K562 (cell line): ENCODE measurements around the gene EFNA2. TPM values are rescaled to one million over a fixed set of nuclear protein-coding genes. Genes with fewer than 3 reads are reported as not detected.
A peak's percentile ranks its signal among the peaks of the same experiment; 100 is the strongest.

ENCODE experiments used
- CEBPG ChIP-seq, 3 experiments: fragments of 200-800 bp in 1 of 3; sonication (Bioruptor generic) in 1 of 3; sonication (generic) in 1 of 3; formaldehyde crosslinking in 1 of 3; IDR thresholded peaks in 2 of 3; conservative IDR thresholded peaks in 1 of 3; 2 replicates each; pipeline versions ENCODE4 v1.6.1 to v1.8.0; 2016 to 2022; ENCODE audit warnings: missing compliant biosample characterization in 2 of 3, missing genetic modification characterization in 2 of 3, mild to moderate bottlenecking in 1 of 3, missing genetic modification reagents in 1 of 3
- ERF ChIP-seq: fragments of 450-650 bp; formaldehyde crosslinking; IDR thresholded peaks from 2 replicates; pipeline ENCODE4 v1.4.0; 2020; ENCODE audit warnings: mild to moderate bottlenecking, mixed read lengths
- ESRRA ChIP-seq: fragments of 450-650 bp; IDR thresholded peaks from 2 replicates; pipeline ENCODE4 v1.6.1; 2014; ENCODE audit warnings: low read depth, mild to moderate bottlenecking, moderate library complexity, borderline replicate concordance
- ETS2 ChIP-seq: IDR thresholded peaks from 2 replicates; pipeline ENCODE4 v1.6.1; 2016; ENCODE audit warnings: borderline replicate concordance, missing genetic modification characterization, mild to moderate bottlenecking, moderate library complexity, missing compliant biosample characterization; ENCODE audit not compliant: poor library complexity, severe bottlenecking
- ETV1 ChIP-seq: fragments of 450-650 bp; conservative IDR thresholded peaks from 2 replicates; pipeline ENCODE4 v1.6.1; 2016; ENCODE audit warnings: missing genetic modification characterization, control low read depth, low read depth, missing compliant biosample characterization
- ETV5 ChIP-seq: sonication (generic); formaldehyde crosslinking; IDR thresholded peaks from 2 replicates; pipeline ENCODE4 v1.4.0; 2020; ENCODE audit warnings: low read depth, mild to moderate bottlenecking, missing genetic modification reagents
- MAZ ChIP-seq, 2 experiments: fragments of 450-650 bp in 1 of 2; sonication (generic) in 1 of 2; formaldehyde crosslinking; IDR thresholded peaks in 1 of 2; conservative IDR thresholded peaks in 1 of 2; 2 replicates each; pipeline versions ENCODE4 v1.4.0 to v1.5.0; 2020; ENCODE audit warnings: mild to moderate bottlenecking in 1 of 2, missing genetic modification reagents in 1 of 2
- MECOM ChIP-seq: fragments of 250-450 bp; sonication (Bioruptor Pico); IDR thresholded peaks from 2 replicates; pipeline ENCODE4 v1.8.0; 2022; ENCODE audit warnings: inconsistent platforms
- MTF1 ChIP-seq: fragments of 250-450 bp; sonication (Bioruptor Pico); IDR thresholded peaks from 2 replicates; pipeline ENCODE4 v1.9.0; 2021; ENCODE audit warnings: moderate library complexity, mild to moderate bottlenecking, inconsistent platforms, borderline replicate concordance
- NKRF ChIP-seq: fragments of 450-650 bp; IDR thresholded peaks from 2 replicates; pipeline ENCODE4 v1.6.1; 2016; ENCODE audit warnings: borderline replicate concordance
- SMAD1 ChIP-seq: fragments of 150-350 bp; IDR thresholded peaks from 2 replicates; pipeline ENCODE4 v1.6.1; 2014; ENCODE audit warnings: low read length, low read depth; ENCODE audit not compliant: partially characterized antibody
- THAP12 ChIP-seq: fragments of 250-450 bp; sonication (Bioruptor Pico); IDR thresholded peaks from 2 replicates; pipeline ENCODE4 v1.9.0; 2021; ENCODE audit warnings: mild to moderate bottlenecking, inconsistent platforms
- THRA ChIP-seq: fragments of 450-650 bp; IDR thresholded peaks from 2 replicates; pipeline ENCODE4 v1.6.1; 2017; ENCODE audit warnings: mild to moderate bottlenecking, moderate library complexity
- TSC22D4 ChIP-seq: fragments of 450-650 bp; IDR thresholded peaks from 2 replicates; pipeline ENCODE4 v1.6.1; 2016; ENCODE audit warnings: missing genetic modification characterization, missing biosample characterization, control low read depth
- ZNF23 ChIP-seq: fragments of 250-450 bp; sonication (Bioruptor Pico); IDR thresholded peaks from 2 replicates; pipeline ENCODE4 v1.4.0; 2020; ENCODE audit warnings: mild to moderate bottlenecking
- polyA plus RNA-seq, 8 experiments: library from polyadenylated mRNA; depleted of rRNA in 4 of 8; stranded (reverse) in 5 of 8; unstranded in 3 of 8; fragments of >200 nt; fragmentation: Nextera tagmentation in 2 of 8; fragmentation: Illumina TruSeq in 1 of 8; extraction: Ambion mirVana in 2 of 8; extraction: Trizol in 1 of 8; gene quantifications; 2 replicates each; pipeline versions ENCODE4 v1.2.1 to v1.2.3, GENCODE V29; 2011 to 2014; ENCODE audit warnings: inconsistent platforms in 1 of 8, missing spikeins in 1 of 8
- total RNA-seq, 7 experiments: library from RNA; depleted of rRNA in 6 of 7; stranded (reverse); fragments of >200 nt in 6 of 7; fragmentation: Illumina TruSeq in 2 of 7; extraction: Trizol in 2 of 7; gene quantifications; 2 replicates each; pipeline versions ENCODE4 v1.2.1 to v1.2.3, GENCODE V29; 2011 to 2021; ENCODE audit warnings: low replicate concordance in 1 of 7
- TF ChIP-seq, protein P1 (sequence below): fragments of 250-450 bp; sonication (Bioruptor Pico); IDR thresholded peaks from 2 replicates; pipeline ENCODE4 v1.8.0; 2022; ENCODE audit warnings: inconsistent platforms, mild to moderate bottlenecking, moderate library complexity, borderline replicate concordance
- TF ChIP-seq, protein P2 (sequence below): fragments of 200-800 bp; sonication (Bioruptor generic); IDR thresholded peaks from 2 replicates; pipeline ENCODE4 v1.6.1; 2017; ENCODE audit warnings: missing genetic modification characterization, missing compliant biosample characterization

EFNA2 gene
- total and polyA plus RNA-seq, 9 of the 15 experiments (the other 6 are each of a cell fraction or from before 2014, with no cell fraction given) = 0.11 to 0.44 (median 0.15) TPM; not detected in 6

GRCh38 chr19:1269478-1270212, 16.0 kb upstream of the EFNA2 start (continued):
- TF ChIP-seq THRA (no peak), MTF1 (no peak), THAP12 (CRISPR knock-in tag) (no peak; the same call in 1 of the 2 replicates), TSC22D4 (tag) (no peak), MECOM (CRISPR knock-in tag) (no peak), ZNF23 (CRISPR knock-in tag) (no peak), ETV1 (tag) (0 out of 2 replicates have a peak, but pooled peaks have one; percentile 28), ESRRA (no peak), CEBPG (CRISPR knock-in tag; IDR thresholded peaks at IDR 0.05) (0 out of 2 replicates have a peak, but pooled peaks have one; percentile 33), CEBPG (tag; conservative IDR thresholded peaks at IDR 0.05 in 1 of 2, IDR thresholded peaks at IDR 0.05 in 1 of 2) (no peak), ETV5 (CRISPR knock-in tag) (no peak), SMAD1 (peak; percentile 11), ERF (peak; percentile 95), MAZ (CRISPR knock-in tag; conservative IDR thresholded peaks at IDR 0.05 in 1 of 2, IDR thresholded peaks at IDR 0.05 in 1 of 2) (peak in 1 of 2 experiments; percentile 78; a peak in 3 of 4 replicates), ETS2 (peak; percentile 35), NKRF (peak; percentile 81; the same call in 1 of the 2 replicates)
- TF ChIP-seq, protein P1, sequence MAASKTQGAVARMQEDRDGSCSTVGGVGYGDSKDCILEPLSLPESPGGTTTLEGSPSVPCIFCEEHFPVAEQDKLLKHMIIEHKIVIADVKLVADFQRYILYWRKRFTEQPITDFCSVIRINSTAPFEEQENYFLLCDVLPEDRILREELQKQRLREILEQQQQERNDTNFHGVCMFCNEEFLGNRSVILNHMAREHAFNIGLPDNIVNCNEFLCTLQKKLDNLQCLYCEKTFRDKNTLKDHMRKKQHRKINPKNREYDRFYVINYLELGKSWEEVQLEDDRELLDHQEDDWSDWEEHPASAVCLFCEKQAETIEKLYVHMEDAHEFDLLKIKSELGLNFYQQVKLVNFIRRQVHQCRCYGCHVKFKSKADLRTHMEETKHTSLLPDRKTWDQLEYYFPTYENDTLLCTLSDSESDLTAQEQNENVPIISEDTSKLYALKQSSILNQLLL = no peak
- TF ChIP-seq, protein P2, sequence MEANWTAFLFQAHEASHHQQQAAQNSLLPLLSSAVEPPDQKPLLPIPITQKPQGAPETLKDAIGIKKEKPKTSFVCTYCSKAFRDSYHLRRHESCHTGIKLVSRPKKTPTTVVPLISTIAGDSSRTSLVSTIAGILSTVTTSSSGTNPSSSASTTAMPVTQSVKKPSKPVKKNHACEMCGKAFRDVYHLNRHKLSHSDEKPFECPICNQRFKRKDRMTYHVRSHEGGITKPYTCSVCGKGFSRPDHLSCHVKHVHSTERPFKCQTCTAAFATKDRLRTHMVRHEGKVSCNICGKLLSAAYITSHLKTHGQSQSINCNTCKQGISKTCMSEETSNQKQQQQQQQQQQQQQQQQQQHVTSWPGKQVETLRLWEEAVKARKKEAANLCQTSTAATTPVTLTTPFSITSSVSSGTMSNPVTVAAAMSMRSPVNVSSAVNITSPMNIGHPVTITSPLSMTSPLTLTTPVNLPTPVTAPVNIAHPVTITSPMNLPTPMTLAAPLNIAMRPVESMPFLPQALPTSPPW = peak; percentile 89
